Sigmoid colon (tissue), 7 donors: Measurements from ENCODE around the gene BGN. TPM values are rescaled to one million over a fixed set of nuclear protein-coding genes. Genes with fewer than 3 reads are reported as not detected.
A peak's percentile ranks its signal among the peaks of the same experiment; 100 is the strongest.

Source experiments
- DNase-seq: peaks from one replicate; pipeline ENCODE4 v3.0.0-alpha.2; 2019
- H3K27ac ChIP-seq, 4 donors: fragments of 200-600 bp; sonication (generic); one replicate each; pipeline ENCODE4 v1.5.1; 2016 to 2019; ENCODE audit warnings: mild to moderate bottlenecking in 1 of 4
- H3K27me3 ChIP-seq, 3 donors: fragments of 200-600 bp; sonication (generic); one replicate each; pipeline ENCODE4 v1.5.1; 2019; ENCODE audit warnings: mild to moderate bottlenecking in 1 of 3
- H3K36me3 ChIP-seq, 4 donors: fragments of 200-600 bp; sonication (generic); one replicate each; pipeline ENCODE4 v1.5.1; 2016 to 2019
- H3K4me1 ChIP-seq, 4 donors: fragments of 200-600 bp; sonication (generic); one replicate each; pipeline ENCODE4 v1.5.1; 2017 to 2019
- H3K4me3 ChIP-seq, 4 donors: fragments of 200-600 bp; sonication (generic); one replicate each; pipeline ENCODE4 v1.5.1; 2017 to 2019; ENCODE audit warnings: mild to moderate bottlenecking in 2 of 4, moderate library complexity in 1 of 4
- H3K9me3 ChIP-seq, 4 donors: fragments of 200-600 bp in 3 of 4; sonication (generic) in 3 of 4; one replicate each; pipeline versions ENCODE4 v1.5.1 to v1.6.1; 2013 to 2019
- CTCF ChIP-seq, 4 experiments: fragments of 450-650 bp in 3 of 4; fragments of 200-600 bp in 1 of 4; IDR thresholded peaks; one replicate each; pipeline ENCODE4 v1.5.1; 2016 to 2019; ENCODE audit warnings: antibody characterized with exemption in 4 of 4, mild to moderate bottlenecking in 3 of 4, moderate library complexity in 2 of 4
- EP300 ChIP-seq, 4 donors: sonication (generic); formaldehyde crosslinking; IDR thresholded peaks; one replicate each; pipeline ENCODE4 v1.6.1; 2017; ENCODE audit warnings: antibody characterized with exemption in 4 of 4
- POLR2A ChIP-seq, 2 donors: fragments of 450-650 bp; IDR thresholded peaks; one replicate each; pipeline ENCODE4 v1.6.1; 2016; ENCODE audit warnings: antibody characterized with exemption in 2 of 2, mild to moderate bottlenecking in 2 of 2, moderate library complexity in 2 of 2
- POLR2AphosphoS5 ChIP-seq, 4 donors: sonication (generic); formaldehyde crosslinking; IDR thresholded peaks; one replicate each; pipeline ENCODE4 v1.6.1; 2017; ENCODE audit warnings: antibody characterized with exemption in 4 of 4
- WGBS, 2 donors: extraction: QIAGEN DNeasy Blood & Tissue Kit; methylation state at CpG; one replicate each; pipeline ENCODE4 v1.1.7; 2013; 5-methylcytosine and 5-hydroxymethylcytosine counted together
- intact Hi-C: fragments of 100-400 bp; cut with DNase I; formaldehyde crosslinking; loops from one replicate; pipeline ENCODE4 v1.15.1; 2023
- polyA plus RNA-seq, 3 donors: library from polyadenylated mRNA; stranded (reverse); fragments of 200-250 nt; gene quantifications; one replicate each; pipeline ENCODE4 v1.2.3, GENCODE V29; 2013
- total RNA-seq, 4 donors: library from RNA; depleted of rRNA; stranded (reverse); fragments of >200 nt; gene quantifications; one replicate each; pipeline ENCODE4 v1.1.0, GENCODE V29; 2016
- donor health status: healthy with polysubstance abuse.
- donor health status: Bipolar disorder and iron deficiency.
- donor health status: healthy.

The BGN gene
- total and polyA plus RNA-seq, 7 donors, result 1.8 to 181 (median 9.0) TPM

GRCh38 chrX:153495903-153496589 is 1.3 kb downstream of the BGN start:
- no peaks in the 10 kb centered on the region for H3K36me3 ChIP-seq
- no peaks in the 10 kb centered on the region for H3K9me3 ChIP-seq
- peak overlapping the region in 1 of 4 donors; percentile 29 for H3K27ac ChIP-seq
- H3K4me1 ChIP-seq, result no peaks in the 10 kb centered on the region
- intact Hi-C loops, result no loop called here
- 79 to 80% methylated on average over 18 of the region's 18 CpGs for WGBS, 2 donors
- peaks cover 0 to 7% (median 0%) of the 10 kb centered on the region in 3 donors for H3K27me3 ChIP-seq
- DNase-seq, result no peak
- TF ChIP-seq CTCF (IDR thresholded peaks at IDR 0.05), result no peak
- no peak for TF ChIP-seq POLR2AphosphoS5 (IDR thresholded peaks at IDR 0.05)
- no peak for TF ChIP-seq POLR2A (IDR thresholded peaks at IDR 0.05)
- TF ChIP-seq EP300 (IDR thresholded peaks at IDR 0.05), result no peak
- H3K4me3 ChIP-seq, result peak overlapping the region in 2 of 4 donors; percentile 20 to 41

GRCh38 chrX:153496590-153496959 is 1.8 kb downstream of the BGN start:
- peaks cover 0 to 7% (median 0%) of the 10 kb centered on the region in 3 donors for H3K27me3 ChIP-seq
- 47 to 61% methylated on average over 8 of the region's 8 CpGs for WGBS, 2 donors
- TF ChIP-seq POLR2A (IDR thresholded peaks at IDR 0.05) (no peak), POLR2AphosphoS5 (IDR thresholded peaks at IDR 0.05) (no peak), EP300 (IDR thresholded peaks at IDR 0.05) (no peak), CTCF (IDR thresholded peaks at IDR 0.05) (no peak)
- intact Hi-C loops, result no loop called here
- H3K36me3 ChIP-seq, result no peaks in the 10 kb centered on the region
- H3K4me3 ChIP-seq, result peak overlapping the region in 1 of 4 donors; percentile 41
- no peak overlapping the region for H3K27ac ChIP-seq
- H3K4me1 ChIP-seq, result no peaks in the 10 kb centered on the region
- no peak for DNase-seq
- H3K9me3 ChIP-seq, result no peaks in the 10 kb centered on the region

GRCh38 chrX:153498453-153498852 is 3.7 kb downstream of the BGN start:
- no peak overlapping the region for H3K27ac ChIP-seq
- intact Hi-C loops, result no loop called here

GRCh38 chrX:153499341-153499740 is 4.6 kb downstream of the BGN start:
- H3K36me3 ChIP-seq, result no peaks in the 10 kb centered on the region
- no peak for DNase-seq
- intact Hi-C loops, result no loop called here
- TF ChIP-seq POLR2AphosphoS5 (IDR thresholded peaks at IDR 0.05) (no peak), EP300 (IDR thresholded peaks at IDR 0.05) (no peak), POLR2A (IDR thresholded peaks at IDR 0.05) (no peak), CTCF (IDR thresholded peaks at IDR 0.05) (no peak)
- H3K27me3 ChIP-seq, result peaks cover 0 to 7% (median 0%) of the 10 kb centered on the region in 3 donors
- H3K27ac ChIP-seq, result no peak overlapping the region
- no peaks in the 10 kb centered on the region for H3K9me3 ChIP-seq
- H3K4me3 ChIP-seq, result no peak overlapping the region
- 44 to 73% methylated on average over 15 of the region's 15 CpGs for WGBS, 2 donors
- H3K4me1 ChIP-seq, result no peaks in the 10 kb centered on the region

More at GRCh38 chrX:153498453-153498852, 3.7 kb downstream of the BGN start:
- Histone ChIP-seq H3K27me3 (peaks cover 0 to 7% (median 0%) of the 10 kb centered on the region in 3 donors), H3K4me1 (no peaks in the 10 kb centered on the region), H3K4me3 (no peak overlapping the region), H3K36me3 (no peaks in the 10 kb centered on the region), H3K9me3 (no peaks in the 10 kb centered on the region)
- 75 to 88% methylated on average over 7 of the region's 7 CpGs for WGBS, 2 donors
- DNase-seq, result no peak
- TF ChIP-seq POLR2A (IDR thresholded peaks at IDR 0.05), result no peak
- TF ChIP-seq POLR2AphosphoS5 (IDR thresholded peaks at IDR 0.05), result no peak
- TF ChIP-seq CTCF (IDR thresholded peaks at IDR 0.05), result no peak
- no peak for TF ChIP-seq EP300 (IDR thresholded peaks at IDR 0.05)
